C4-2B (cell line): Measurements from ENCODE around the gene C16orf87.

Source experiments
- CTCF ChIP-seq: fragments of 450-650 bp; conservative IDR thresholded peaks from 2 replicates; pipeline ENCODE4 v1.5.1; 2017; ENCODE audit warnings: mild to moderate bottlenecking
- ZFX ChIP-seq: fragments of 450-650 bp; IDR thresholded peaks from 2 replicates; pipeline ENCODE4 v1.6.1; 2017

GRCh38 chr16:46859719-46860152 is 28.8 kb upstream of the C16orf87 start:
- no peak for TF ChIP-seq CTCF
- TF ChIP-seq ZFX = no peak
